ENCODE measurements around the gene CFAP45.

CFAP45 gene

DNA sequence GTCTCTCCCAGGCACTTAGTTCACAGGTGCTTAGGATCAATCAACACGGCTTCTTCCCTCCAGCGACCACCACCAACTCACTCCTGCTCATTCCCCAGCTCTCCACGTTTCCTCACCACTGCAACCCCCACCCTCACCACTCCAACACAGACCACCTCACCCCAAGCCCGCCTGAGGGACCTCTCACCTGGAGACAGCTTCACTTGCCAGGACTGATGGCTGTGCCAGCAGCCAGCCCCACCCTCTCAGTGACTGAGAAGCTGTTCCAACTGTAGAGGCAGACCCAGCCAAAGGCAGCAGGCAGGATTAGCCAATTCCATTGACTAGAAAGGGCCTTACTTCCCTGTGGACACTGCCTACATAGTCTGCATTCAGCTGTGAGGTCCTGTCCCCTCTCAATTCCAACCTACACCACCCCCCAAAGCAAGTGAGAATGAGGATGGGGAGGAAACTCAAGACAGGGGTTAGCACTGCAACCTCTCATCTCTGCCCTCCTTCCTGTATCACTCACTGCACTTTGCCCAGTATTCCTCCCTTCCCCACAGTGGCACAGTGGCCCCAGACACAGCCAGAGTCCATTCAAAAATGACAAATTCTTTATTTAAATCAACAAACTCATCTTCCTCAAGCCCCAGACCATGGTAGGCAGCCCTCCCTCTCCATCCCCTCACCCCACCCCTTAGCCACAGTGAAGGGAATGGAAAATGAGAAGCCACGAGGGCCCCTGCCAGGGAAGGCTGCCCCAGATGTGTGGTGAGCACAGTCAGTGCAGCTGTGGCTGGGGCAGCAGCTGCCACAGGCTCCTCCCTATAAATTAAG is 17.8 kb upstream of the CFAP45 start:
- TF ChIP-seq, protein P1, sequence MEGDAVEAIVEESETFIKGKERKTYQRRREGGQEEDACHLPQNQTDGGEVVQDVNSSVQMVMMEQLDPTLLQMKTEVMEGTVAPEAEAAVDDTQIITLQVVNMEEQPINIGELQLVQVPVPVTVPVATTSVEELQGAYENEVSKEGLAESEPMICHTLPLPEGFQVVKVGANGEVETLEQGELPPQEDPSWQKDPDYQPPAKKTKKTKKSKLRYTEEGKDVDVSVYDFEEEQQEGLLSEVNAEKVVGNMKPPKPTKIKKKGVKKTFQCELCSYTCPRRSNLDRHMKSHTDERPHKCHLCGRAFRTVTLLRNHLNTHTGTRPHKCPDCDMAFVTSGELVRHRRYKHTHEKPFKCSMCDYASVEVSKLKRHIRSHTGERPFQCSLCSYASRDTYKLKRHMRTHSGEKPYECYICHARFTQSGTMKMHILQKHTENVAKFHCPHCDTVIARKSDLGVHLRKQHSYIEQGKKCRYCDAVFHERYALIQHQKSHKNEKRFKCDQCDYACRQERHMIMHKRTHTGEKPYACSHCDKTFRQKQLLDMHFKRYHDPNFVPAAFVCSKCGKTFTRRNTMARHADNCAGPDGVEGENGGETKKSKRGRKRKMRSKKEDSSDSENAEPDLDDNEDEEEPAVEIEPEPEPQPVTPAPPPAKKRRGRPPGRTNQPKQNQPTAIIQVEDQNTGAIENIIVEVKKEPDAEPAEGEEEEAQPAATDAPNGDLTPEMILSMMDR (conservative IDR thresholded peaks at IDR 0.05; ENCODE audit: low read depth, low read length) = no peak
- DNase-seq (ENCODE audit: low read depth) = no peak
- H3K4me3 ChIP-seq (ENCODE audit: low read length) = no peak overlapping the region

DNA sequence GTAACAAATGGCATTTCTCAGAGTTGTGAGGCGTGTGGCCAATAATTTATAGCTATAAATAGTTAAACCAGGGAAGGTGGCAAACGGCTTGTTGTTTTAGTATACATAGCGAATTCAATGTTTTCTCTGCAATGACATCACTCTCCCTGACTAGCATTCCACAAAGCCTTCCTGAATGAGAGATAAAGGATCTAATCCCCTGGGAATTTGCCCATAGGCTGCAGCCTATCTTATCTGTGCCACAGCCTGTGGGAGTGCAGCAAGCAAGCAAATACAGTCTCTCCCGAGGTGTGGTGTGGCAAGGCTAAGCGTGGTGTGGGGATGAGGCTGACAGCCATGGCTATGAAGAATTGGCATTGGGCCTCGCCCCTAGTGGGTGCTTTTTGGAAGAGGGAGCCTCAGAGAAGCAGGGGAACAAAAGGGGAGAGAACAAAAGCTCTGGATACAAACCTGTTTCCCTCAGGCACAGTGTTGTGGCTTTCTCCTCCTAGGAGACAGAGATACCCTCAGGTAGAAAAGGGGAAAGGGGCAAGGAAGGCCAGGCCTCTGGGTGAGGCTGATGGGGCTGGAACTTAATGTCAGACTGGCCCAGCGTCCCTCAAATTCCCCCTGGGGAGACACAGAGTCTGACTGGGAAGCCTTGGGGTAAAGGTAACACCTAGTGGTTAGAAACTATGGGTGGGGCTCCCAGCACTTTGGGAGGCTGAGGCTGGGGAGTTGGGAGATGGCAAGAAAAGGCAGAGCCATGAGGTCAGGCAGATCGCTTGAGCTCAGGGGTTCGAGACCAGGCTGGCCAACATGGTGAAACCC is 16.5 kb upstream of the CFAP45 start:
- DNase-seq (ENCODE audit: low read depth) = peak; percentile 92
- TF ChIP-seq, protein P1 (conservative IDR thresholded peaks at IDR 0.05; ENCODE audit: low read depth, low read length) = peak; percentile 1
- no peak overlapping the region for H3K4me3 ChIP-seq (ENCODE audit: low read length)

- H3K4me3 ChIP-seq (ENCODE audit: low read length) = no peak overlapping the region
- no peak for DNase-seq (ENCODE audit: low read depth)
- TF ChIP-seq, protein P1 (conservative IDR thresholded peaks at IDR 0.05; ENCODE audit: low read depth, low read length) = no peak
Measured at GRCh38 chr1:159915571-159916241, 15.7 kb upstream of the CFAP45 start.

DNA sequence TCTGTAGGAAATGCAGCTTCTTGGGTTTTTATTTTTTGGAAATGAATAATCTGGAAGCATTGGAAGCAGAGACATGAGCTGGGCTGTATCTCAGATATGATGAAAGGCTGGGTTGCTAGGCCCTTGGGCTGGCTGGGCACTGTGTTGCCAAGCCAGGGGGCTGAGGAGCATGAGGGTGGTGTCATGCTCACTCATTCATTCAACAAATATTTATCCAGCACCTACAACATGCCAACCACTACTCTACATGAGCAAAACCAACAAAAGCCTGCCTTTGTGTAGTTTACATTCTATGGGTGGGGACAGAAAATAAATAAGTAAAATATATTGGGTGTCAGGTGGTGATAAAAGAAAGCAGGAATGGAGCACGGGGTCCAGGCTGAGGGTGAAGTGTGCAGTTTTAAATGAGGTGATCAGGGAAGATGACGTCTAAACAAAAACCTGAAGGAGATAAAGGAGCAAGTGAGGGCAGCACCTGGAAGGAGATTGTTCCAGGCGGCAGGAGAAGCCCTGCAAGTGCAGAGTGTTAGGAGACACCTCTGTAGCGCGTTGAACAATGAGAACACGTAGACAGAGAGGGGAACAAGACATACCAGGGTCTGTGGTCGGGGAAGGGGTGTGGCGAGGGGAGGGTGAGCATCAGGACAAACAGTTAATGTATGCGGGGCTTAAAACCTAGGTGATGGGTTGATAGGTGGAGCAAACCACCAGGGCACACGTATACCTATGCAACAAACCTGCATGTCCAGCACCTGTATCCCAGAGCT is 14.5 kb upstream of the CFAP45 start:
- TF ChIP-seq, protein P1 (conservative IDR thresholded peaks at IDR 0.05; ENCODE audit: low read depth, low read length) = no peak
- H3K4me3 ChIP-seq (ENCODE audit: low read length) = no peak overlapping the region
- DNase-seq (ENCODE audit: low read depth) = no peak

DNA sequence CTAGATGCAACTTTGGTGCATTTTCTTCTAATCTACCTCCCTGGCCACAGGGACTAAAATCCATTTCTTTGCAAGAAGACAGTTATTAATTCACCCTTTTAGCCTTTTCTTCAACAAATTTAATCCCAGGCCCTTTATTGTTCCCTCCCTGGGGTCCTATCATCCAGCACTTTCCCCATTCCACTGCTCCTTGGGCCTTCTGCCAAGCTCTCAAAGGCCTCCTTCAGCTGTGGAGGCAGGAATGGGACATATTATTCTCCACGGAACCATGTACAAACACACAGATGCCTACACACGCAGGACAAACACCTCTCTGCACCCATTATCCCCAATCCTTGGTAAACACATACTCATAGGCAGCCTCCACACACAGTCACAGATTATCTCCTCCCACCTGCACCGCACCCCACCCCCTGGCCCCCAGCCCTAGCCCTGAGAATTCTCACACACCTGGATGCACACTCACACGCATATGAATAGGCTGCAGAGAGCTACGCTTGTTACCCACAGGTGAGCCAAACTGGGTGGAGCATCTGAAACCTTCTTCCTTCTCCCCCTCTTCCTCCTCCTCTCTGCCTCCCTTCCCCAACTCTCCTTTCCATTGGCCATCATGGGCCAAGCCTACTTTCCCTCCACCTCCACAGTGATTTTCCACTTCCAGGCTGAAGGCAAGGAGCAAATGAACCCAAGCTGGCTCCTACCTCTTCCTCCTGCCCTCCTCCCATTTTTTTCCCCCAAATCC is 13.7 kb upstream of the CFAP45 start:
- TF ChIP-seq, protein P1 (conservative IDR thresholded peaks at IDR 0.05; ENCODE audit: low read depth, low read length) = no peak
- DNase-seq (ENCODE audit: low read depth) = no peak
- H3K4me3 ChIP-seq (ENCODE audit: low read length) = no peak overlapping the region
